Motor neuron (in vitro differentiated cells): ENCODE data around the gene CHPF. TPM values are rescaled to one million over a fixed set of nuclear protein-coding genes. Genes with fewer than 3 reads are reported as not detected.

Experiments used
- ATAC-seq, 8 experiments: fragments of 200-7000 bp; cut with Tn5 transposase; replicated peaks in 6 of 8; 2 replicates each; pipeline ENCODE4 v1.8.0; 2021; ENCODE audit warnings: mild to moderate bottlenecking in 8 of 8, moderate library complexity in 8 of 8
- H3K27ac ChIP-seq, 2 donors: fragments of 250-450 bp; sonication (Bioruptor Pico); 2 replicates each; pipeline ENCODE4 v1.9.0; 2021; ENCODE audit warnings: antibody characterized with exemption in 2 of 2, mild to moderate bottlenecking in 2 of 2, moderate library complexity in 1 of 2
- H3K4me1 ChIP-seq, 2 donors: fragments of 250-450 bp; sonication (Bioruptor Pico); replicated peaks in 1 of 2; 2 replicates each; pipeline ENCODE4 v1.6.1; 2021; ENCODE audit warnings: antibody characterized with exemption in 2 of 2, mild to moderate bottlenecking in 2 of 2, moderate library complexity in 1 of 2
- H3K4me3 ChIP-seq, 5 donors: fragments of 250-450 bp; sonication (Bioruptor Pico); 2 replicates each; pipeline ENCODE4 v1.9.0; 2021; ENCODE audit warnings: antibody characterized with exemption in 5 of 5, mild to moderate bottlenecking in 5 of 5, moderate library complexity in 4 of 5
- WGBS, 10 experiments: fragments of 450-650 bp; shearing (Covaris generic); methylation state at CpG; one replicate each; pipeline ENCODE4 v1.0.0; 2022; 5-methylcytosine and 5-hydroxymethylcytosine counted together
- in situ Hi-C, 9 experiments: fragments of 400-800 bp; cut with MboI; loops; one replicate each; pipeline ENCODE4 v1.15.0; 2021; ENCODE audit warnings: low sequenced_read_pairs in 9 of 9, low pct_unique_long_range_greater_than_20kb in 2 of 9; ENCODE audit not compliant: unreplicated experiment in 9 of 9
- total RNA-seq, 8 experiments: library from RNA; unstranded; fragments of 300-600 nt; gene quantifications; 2 replicates each; pipeline versions ENCODE4 v1.2.3 to v1.2.4, GENCODE V29; 2022

The CHPF gene
- total RNA-seq, 8 experiments from 2014 or later, result 20.9 to 164 (median 56.8) TPM

GRCh38 chr2:219490186-219490585, 53.4 kb downstream of the CHPF start:
- in situ Hi-C loops, result no loop called here

DNA sequence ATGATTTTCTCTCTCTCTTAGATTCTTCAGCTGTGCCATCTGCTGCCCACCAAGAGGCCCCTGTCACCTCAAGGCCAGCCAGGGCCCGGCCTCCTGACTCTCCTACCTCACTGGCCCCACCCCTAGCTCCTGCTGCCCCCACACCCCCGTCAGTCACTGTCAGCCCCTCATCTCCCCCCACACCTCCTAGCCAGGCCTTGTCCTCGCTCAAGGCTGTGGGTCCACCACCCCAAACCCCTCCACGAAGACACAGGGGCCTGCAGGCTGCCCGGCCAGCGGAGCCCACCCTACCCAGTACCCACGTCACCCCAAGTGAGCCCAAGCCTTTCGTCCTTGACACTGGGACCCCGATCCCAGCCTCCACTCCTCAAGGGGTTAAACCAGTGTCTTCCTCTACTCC, 54.3 kb downstream of the CHPF start:
- in situ Hi-C loops, result no loop called here
- Histone ChIP-seq H3K4me1 (peaks cover 29 to 30% of the 10 kb centered on the region in 2 donors), H3K4me3 (no peak overlapping the region), H3K27ac (no peak overlapping the region)
- ATAC-seq, result no peak
- WGBS, 10 experiments, result no CpG with 5 or more reads among the region's 9 CpGs

More at GRCh38 chr2:219490186-219490585, 53.4 kb downstream of the CHPF start:
- no peak for ATAC-seq
- Histone ChIP-seq H3K27ac (no peak overlapping the region), H3K4me3 (no peak overlapping the region), H3K4me1 (peaks cover 26 to 30% of the 10 kb centered on the region in 2 donors)
- 90 to 100% (median 97%) methylated on average over 2 to 7 of the region's 23 CpGs; no CpG with 5 or more reads in 7 of the 10 experiments for WGBS, 10 experiments

Other genes starting within 250 kb of the CHPF start
- gene PTPRN, start 234.4 kb downstream of the CHPF start, total RNA-seq, result 100 to 1,000 TPM in 1 of 8 experiments, 10 to 100 TPM in 4, 1 to 10 TPM in 1, under 1 TPM in 2; 0.92 to 159 (median 15.3) TPM
- gene RESP18, start 211.1 kb downstream of the CHPF start, total RNA-seq, result 1 to 10 TPM in 1 of 8 experiments, not detected in 7; 1.1 TPM
- 10 to 100 TPM; 12.7 to 63.4 (median 27.9) TPM for gene DNPEP, start 155.9 kb downstream of the CHPF start, total RNA-seq
- gene DES, start 125.4 kb downstream of the CHPF start, total RNA-seq, result 1 to 10 TPM in 1 of 8 experiments, under 1 TPM in 5, not detected in 2; 0.33 to 1.0 (median 0.76) TPM
- 10 to 100 TPM in 7 of 8 experiments, 1 to 10 TPM in 1; 5.5 to 47.6 (median 26.1) TPM for gene SPEG, start 109.0 kb downstream of the CHPF start, total RNA-seq
- 10 to 100 TPM; 11.9 to 59.7 (median 27.0) TPM for gene GMPPA, start 44.9 kb downstream of the CHPF start, total RNA-seq
- 10 to 100 TPM in 4 of 8 experiments, 1 to 10 TPM in 2, under 1 TPM in 2; 0.31 to 83.2 (median 19.4) TPM for gene ASIC4, start 29.3 kb downstream of the CHPF start, total RNA-seq
- gene TMEM198, start 219 bp upstream of the CHPF start, total RNA-seq, result 10 to 100 TPM in 4 of 8 experiments, 1 to 10 TPM in 4; 4.8 to 26.5 (median 11.1) TPM
- 100 to 1,000 TPM in 1 of 8 experiments, 10 to 100 TPM in 7; 26.0 to 106 (median 51.8) TPM for gene OBSL1, start 27.7 kb upstream of the CHPF start, total RNA-seq
- gene INHA, start 28.5 kb upstream of the CHPF start, total RNA-seq, result 1 to 10 TPM in 6 of 8 experiments, under 1 TPM in 2; 0.28 to 2.3 (median 1.3) TPM
- 10 to 100 TPM in 6 of 8 experiments, 1 to 10 TPM in 2; 7.2 to 28.2 (median 15.4) TPM for gene STK11IP, start 54.0 kb upstream of the CHPF start, total RNA-seq
- gene SLC4A3, start 83.8 kb upstream of the CHPF start, total RNA-seq, result 10 to 100 TPM in 1 of 8 experiments, 1 to 10 TPM in 6, under 1 TPM in 1; 0.05 to 17.7 (median 5.8) TPM